HCT116 (cell line): ENCODE measurements around the gene PLEKHA8. TPM values are rescaled to one million over a fixed set of nuclear protein-coding genes. Genes with fewer than 3 reads are reported as not detected.

Experiments
- ATAC-seq: fragments of 200-7000 bp; cut with Tn5 transposase; 2 replicates; pipeline ENCODE4 v1.9.1; 2020; ENCODE audit warnings: mild to moderate bottlenecking, moderate library complexity
- BruUV-seq: library from RNA; stranded (reverse); fragments of 400-500 nt; replicated peaks from 2 replicates; lab custom pipeline; 2021; lab: Mats Ljungman, UMichigan
- CTCF ChIA-PET: fragments of 300-600 bp; sonication (Branson Sonifier 250); formaldehyde crosslinking; loops from one replicate; lab custom pipeline; 2021; ENCODE audit warnings: antibody characterized with exemption; lab: Charles Lee
- POLR2A ChIA-PET: fragments of 300-600, 350-600 bp; sonication (Branson Sonifier 250); formaldehyde crosslinking; loops from one replicate; lab custom pipeline; 2021; ENCODE audit warnings: antibody characterized with exemption; lab: Charles Lee
- RAD21 ChIA-PET, 2 experiments: fragments of 300-600 bp; sonication (Branson Sonifier 250); formaldehyde crosslinking; loops; one replicate each; lab custom pipeline; 2023; ENCODE audit warnings: low total read pairs in 2 of 2; ENCODE audit not compliant: uncharacterized antibody in 2 of 2, unreplicated experiment in 2 of 2, low non-redundant PET in 1 of 2; lab: Charles Lee
- DNase-seq: peaks from one replicate; pipeline ENCODE4 v3.0.0-alpha.2; 2010; ENCODE audit warnings: low read depth, low spot score
- H2AFZ ChIP-seq: fragments of 200-600 bp; shearing (Covaris generic), sonication (generic); 2 replicates; pipeline ENCODE4 v1.6.1; 2017; ENCODE audit warnings: low read depth, mixed run types, mixed read lengths, antibody characterized with exemption, low read length; ENCODE audit not compliant: poor library complexity, severe bottlenecking
- H3K27ac ChIP-seq: 2 replicates; pipeline ENCODE4 v1.5.1; 2012; ENCODE audit warnings: low read depth, low read length
- H3K27me3 ChIP-seq: fragments of 200-600 bp; sonication (generic); 2 replicates; pipeline ENCODE4 v1.6.1; 2016; ENCODE audit warnings: mixed run types, low read length, mixed read lengths; ENCODE audit not compliant: insufficient read depth
- H3K36me3 ChIP-seq, 2 experiments: fragments of 200-500 bp in 1 of 2; fragments of 200-600 bp in 1 of 2; sonication (Bioruptor generic) in 1 of 2; sonication (generic) in 1 of 2; 2 replicates each; pipeline versions ENCODE4 v1.5.1 to v1.6.1; 2014 to 2016; ENCODE audit warnings: low read length in 2 of 2, inconsistent platforms in 1 of 2, mixed read lengths in 1 of 2, mixed run types in 1 of 2; ENCODE audit not compliant: insufficient read depth in 2 of 2, control insufficient read depth in 1 of 2
- H3K4me1 ChIP-seq, 2 experiments: fragments of 200-600 bp in 1 of 2; sonication (generic) in 1 of 2; 2 replicates each; pipeline versions ENCODE4 v1.5.1 to v1.6.1; 2012 to 2017; ENCODE audit warnings: low read length in 2 of 2, inconsistent platforms in 1 of 2, mild to moderate bottlenecking in 1 of 2, mixed read lengths in 1 of 2, mixed run types in 1 of 2, moderate library complexity in 1 of 2; ENCODE audit not compliant: insufficient read depth in 2 of 2, control insufficient read depth in 1 of 2
- H3K4me2 ChIP-seq: fragments of 200-600 bp; sonication (generic); 2 replicates; pipeline ENCODE4 v1.6.1; 2017; ENCODE audit warnings: mixed run types, low read length, mixed read lengths
- H3K4me3 ChIP-seq, 2 experiments: fragments of 200-600 bp in 1 of 2; sonication (generic) in 1 of 2; replicated peaks in 1 of 2; 2 replicates each; pipeline ENCODE4 v1.5.1; 2011 to 2016; ENCODE audit warnings: low read length in 2 of 2, control low read depth in 1 of 2, low read depth in 1 of 2, mild to moderate bottlenecking in 1 of 2, mixed read lengths in 1 of 2, mixed run types in 1 of 2
- H3K79me2 ChIP-seq: fragments of 200-600 bp; sonication (generic); 2 replicates; pipeline ENCODE4 v1.6.1; 2017; ENCODE audit warnings: mild to moderate bottlenecking, mixed run types, low read length, moderate library complexity, mixed read lengths; ENCODE audit not compliant: insufficient read depth
- H3K9ac ChIP-seq: fragments of 200-600 bp; sonication (generic); 2 replicates; pipeline ENCODE4 v1.6.1; 2016; ENCODE audit warnings: low read length, mixed read lengths
- H3K9me2 ChIP-seq: fragments of 200-600 bp; sonication (generic), shearing (Covaris generic); 2 replicates; pipeline ENCODE4 v1.6.1; 2017; ENCODE audit warnings: mixed run types, mild to moderate bottlenecking, moderate library complexity; ENCODE audit not compliant: insufficient read depth
- H3K9me3 ChIP-seq, 2 experiments: fragments of 200-500 bp in 1 of 2; fragments of 200-600 bp in 1 of 2; sonication (Bioruptor generic) in 1 of 2; sonication (generic) in 1 of 2; 2 replicates each; pipeline ENCODE4 v1.6.1; 2014 to 2017; ENCODE audit warnings: low read length in 2 of 2, mixed read lengths in 2 of 2, inconsistent platforms in 1 of 2, low read depth in 1 of 2, mild to moderate bottlenecking in 1 of 2, mixed run types in 1 of 2, moderate library complexity in 1 of 2; ENCODE audit not compliant: control insufficient read depth in 1 of 2, insufficient read depth in 1 of 2
- H4K20me1 ChIP-seq: fragments of 200-600 bp; sonication (generic), shearing (Covaris generic); 2 replicates; pipeline ENCODE4 v1.6.1; 2017; ENCODE audit warnings: mixed run types, mild to moderate bottlenecking, moderate library complexity; ENCODE audit not compliant: insufficient read depth
- CBX3 ChIP-seq: IDR thresholded peaks from 2 replicates; pipeline ENCODE4 v1.6.1; 2012; ENCODE audit warnings: low read depth
- ELF1 ChIP-seq: IDR thresholded peaks from 2 replicates; pipeline ENCODE4 v1.6.1; 2012; ENCODE audit warnings: low read depth, borderline replicate concordance
- EZH2 ChIP-seq: fragments of 200-600 bp; sonication (generic); IDR thresholded peaks from 2 replicates; pipeline ENCODE4 v1.6.1; 2017; ENCODE audit warnings: antibody characterized with exemption, mixed run types
- EZH2phosphoT487 ChIP-seq: fragments of 200-600 bp; IDR thresholded peaks from 2 replicates; pipeline ENCODE4 v1.6.1; 2018; ENCODE audit warnings: antibody characterized with exemption, borderline replicate concordance
- JUND ChIP-seq: IDR thresholded peaks from 2 replicates; pipeline ENCODE4 v1.6.1; 2012
- POLR2A ChIP-seq: IDR thresholded peaks from 2 replicates; pipeline ENCODE4 v1.7.0; 2011; ENCODE audit warnings: borderline replicate concordance; ENCODE audit not compliant: insufficient read depth, insufficient read length; ENCODE audit errors: extremely low read depth
- POLR2AphosphoS5 ChIP-seq: IDR thresholded peaks from 2 replicates; pipeline ENCODE4 v1.6.1; 2011; ENCODE audit warnings: mild to moderate bottlenecking, low read depth, low read length, moderate library complexity
- SIN3A ChIP-seq: IDR thresholded peaks from 2 replicates; pipeline ENCODE4 v1.6.1; 2012; ENCODE audit warnings: low read depth
- TCF7L2 ChIP-seq: IDR thresholded peaks from 2 replicates; pipeline ENCODE4 v1.7.0; 2011; ENCODE audit warnings: borderline replicate concordance, inconsistent platforms; ENCODE audit not compliant: insufficient read depth, insufficient read length; ENCODE audit errors: extremely low read depth
- YY1 ChIP-seq: IDR thresholded peaks from 2 replicates; pipeline ENCODE4 v1.6.1; 2011; ENCODE audit warnings: low read length, low read depth, moderate library complexity, mild to moderate bottlenecking; ENCODE audit not compliant: insufficient replicate concordance; ENCODE audit errors: extremely low read depth
- intact Hi-C: fragments of 100-400 bp; cut with micrococcal nuclease; formaldehyde crosslinking; loops from 2 replicates; pipeline ENCODE4 v1.10.0; 2022
- total RNA-seq: library from RNA; stranded (reverse); gene quantifications from one replicate; pipeline ENCODE4 v1.2.1, GENCODE V29; 2021; ENCODE audit not compliant: unreplicated experiment
- TF ChIP-seq, protein P1 (sequence below): IDR thresholded peaks from 2 replicates; pipeline ENCODE4 v1.6.1; 2012
- TF ChIP-seq, protein P2 (sequence below): IDR thresholded peaks from 2 replicates; pipeline ENCODE4 v1.6.1; 2012
- TF ChIP-seq, protein P3 (sequence below), 3 experiments: fragments of 200-600 bp in 1 of 3; sonication (generic) in 1 of 3; IDR thresholded peaks in 2 of 3; conservative IDR thresholded peaks in 1 of 3; 2 replicates each; pipeline ENCODE4 v1.5.1; 2012 to 2017; ENCODE audit warnings: low read depth in 2 of 3, low read length in 2 of 3, antibody characterized with exemption in 1 of 3, borderline replicate concordance in 1 of 3, control low read depth in 1 of 3, mild to moderate bottlenecking in 1 of 3, mixed read lengths in 1 of 3, mixed run types in 1 of 3, moderate library complexity in 1 of 3; ENCODE audit not compliant: insufficient read depth in 1 of 3

The PLEKHA8 gene
- total RNA-seq, 1 experiment from 2014 or later, result 13.6 TPM

DNA sequence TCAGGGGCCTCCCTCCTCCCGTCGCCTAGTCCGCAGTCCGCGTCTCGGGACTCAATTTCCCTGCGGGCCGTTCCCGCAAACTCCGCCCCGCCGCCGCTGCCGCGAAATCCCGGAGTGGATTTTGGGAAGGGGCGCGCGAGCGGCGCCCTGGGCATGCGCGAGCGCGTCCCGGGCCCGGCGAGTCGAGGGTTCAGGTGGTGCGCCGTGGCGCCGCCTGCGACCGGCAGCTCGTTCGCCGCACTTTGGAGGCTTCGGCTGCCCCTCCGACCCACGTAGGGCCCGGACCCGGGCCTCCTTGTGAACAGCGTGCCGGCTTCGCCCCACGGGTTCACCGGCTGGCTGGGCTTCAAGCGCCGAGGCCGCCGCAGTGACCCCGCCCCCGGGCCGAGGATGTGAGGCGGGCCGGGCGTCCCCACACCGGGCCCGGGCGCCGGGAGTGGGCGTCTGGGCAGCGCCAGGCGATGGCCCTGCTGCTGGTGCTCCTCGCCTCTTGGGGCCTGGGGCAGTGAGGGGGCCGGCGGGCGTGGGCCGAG is at the start of gene PLEKHA8 (continued):
- TF ChIP-seq EZH2phosphoT487 (no peak), SIN3A (peak; percentile 56; the same call in 1 of the 2 replicates), EZH2 (no peak), TCF7L2 (peak; percentile 85), JUND (peak; percentile 58), YY1 (peak; percentile 69)
- TF ChIP-seq, protein P1, sequence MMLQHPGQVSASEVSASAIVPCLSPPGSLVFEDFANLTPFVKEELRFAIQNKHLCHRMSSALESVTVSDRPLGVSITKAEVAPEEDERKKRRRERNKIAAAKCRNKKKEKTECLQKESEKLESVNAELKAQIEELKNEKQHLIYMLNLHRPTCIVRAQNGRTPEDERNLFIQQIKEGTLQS, result no peak; the same call in 1 of the 2 replicates

DNA sequence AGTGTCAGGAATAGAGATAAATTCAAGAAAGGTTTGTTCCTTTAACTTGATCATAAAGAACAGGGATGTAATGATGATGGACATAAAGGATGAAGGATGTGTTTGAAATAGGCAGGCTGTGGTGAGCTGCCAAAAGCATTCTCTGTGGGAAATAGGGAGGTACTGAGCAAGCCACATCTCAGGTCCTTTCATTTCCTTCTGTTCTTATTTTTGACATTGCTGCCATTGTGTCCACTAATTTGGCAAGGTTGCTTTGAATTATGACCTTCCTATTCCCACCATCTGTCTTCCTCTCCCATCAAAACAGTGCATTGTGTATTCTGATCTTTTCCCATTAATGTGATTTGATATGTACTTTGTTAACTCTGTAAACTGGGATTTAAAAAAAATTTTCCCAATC is 48.1 kb upstream of the PLEKHA8 start:
- Histone ChIP-seq H4K20me1 (peaks cover 6% of the 10 kb centered on the region; the same call in 1 of the 2 replicates), H2AFZ (no peak overlapping the region), H3K9ac (no peak overlapping the region), H3K36me3 (0 out of 4 replicates have a peak, but pooled peaks cover 0 to 4% of the 10 kb centered on the region in 2 experiments), H3K4me2 (no peak overlapping the region), H3K79me2 (peaks cover 91% of the 10 kb centered on the region), H3K9me2 (no peaks in the 10 kb centered on the region), H3K27me3 (no peaks in the 10 kb centered on the region), H3K27ac (no peak overlapping the region), H3K4me3 (no peak overlapping the region), H3K9me3 (no peaks in the 10 kb centered on the region), H3K4me1 (no peaks in the 10 kb centered on the region)
- DNase-seq, result no peak
- ATAC-seq, result no peak
- CTCF ChIA-PET, result no interaction called here
- intact Hi-C loops, result no loop called here
- RAD21 ChIA-PET, result no interaction called here
- TF ChIP-seq SIN3A (no peak), ELF1 (no peak), CBX3 (no peak), POLR2A (no peak), POLR2AphosphoS5 (no peak), EZH2phosphoT487 (no peak), EZH2 (no peak)
- TF ChIP-seq, protein P2, sequence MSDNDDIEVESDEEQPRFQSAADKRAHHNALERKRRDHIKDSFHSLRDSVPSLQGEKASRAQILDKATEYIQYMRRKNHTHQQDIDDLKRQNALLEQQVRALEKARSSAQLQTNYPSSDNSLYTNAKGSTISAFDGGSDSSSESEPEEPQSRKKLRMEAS, result no peak
- TF ChIP-seq, protein P3, sequence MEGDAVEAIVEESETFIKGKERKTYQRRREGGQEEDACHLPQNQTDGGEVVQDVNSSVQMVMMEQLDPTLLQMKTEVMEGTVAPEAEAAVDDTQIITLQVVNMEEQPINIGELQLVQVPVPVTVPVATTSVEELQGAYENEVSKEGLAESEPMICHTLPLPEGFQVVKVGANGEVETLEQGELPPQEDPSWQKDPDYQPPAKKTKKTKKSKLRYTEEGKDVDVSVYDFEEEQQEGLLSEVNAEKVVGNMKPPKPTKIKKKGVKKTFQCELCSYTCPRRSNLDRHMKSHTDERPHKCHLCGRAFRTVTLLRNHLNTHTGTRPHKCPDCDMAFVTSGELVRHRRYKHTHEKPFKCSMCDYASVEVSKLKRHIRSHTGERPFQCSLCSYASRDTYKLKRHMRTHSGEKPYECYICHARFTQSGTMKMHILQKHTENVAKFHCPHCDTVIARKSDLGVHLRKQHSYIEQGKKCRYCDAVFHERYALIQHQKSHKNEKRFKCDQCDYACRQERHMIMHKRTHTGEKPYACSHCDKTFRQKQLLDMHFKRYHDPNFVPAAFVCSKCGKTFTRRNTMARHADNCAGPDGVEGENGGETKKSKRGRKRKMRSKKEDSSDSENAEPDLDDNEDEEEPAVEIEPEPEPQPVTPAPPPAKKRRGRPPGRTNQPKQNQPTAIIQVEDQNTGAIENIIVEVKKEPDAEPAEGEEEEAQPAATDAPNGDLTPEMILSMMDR (IDR thresholded peaks at IDR 0.05 in 2 of 3, conservative IDR thresholded peaks at IDR 0.05 in 1 of 3; ENCODE audit: borderline replicate concordance in 1 of 3, insufficient read depth in 1 of 3, low read depth in 2 of 3, low read length in 2 of 3), result no peak
- POLR2A ChIA-PET, result no interaction called here
- BruUV-seq, result no TSS peak
